K562 treated with DMSO at 1 percent for 4 hours (cell line): ENCODE results near the gene ANP32D. TPM values are rescaled to one million over a fixed set of nuclear protein-coding genes. Genes with fewer than 3 reads are reported as not detected.

Experiments
- total RNA-seq: library from RNA; unstranded; fragments of 300-600 nt; gene quantifications from 2 replicates; pipeline ENCODE4 v1.2.3, GENCODE V29; 2022; ENCODE audit not compliant: insufficient read depth

ANP32D gene
- total RNA-seq: not detected in 2 replicates

DNA sequence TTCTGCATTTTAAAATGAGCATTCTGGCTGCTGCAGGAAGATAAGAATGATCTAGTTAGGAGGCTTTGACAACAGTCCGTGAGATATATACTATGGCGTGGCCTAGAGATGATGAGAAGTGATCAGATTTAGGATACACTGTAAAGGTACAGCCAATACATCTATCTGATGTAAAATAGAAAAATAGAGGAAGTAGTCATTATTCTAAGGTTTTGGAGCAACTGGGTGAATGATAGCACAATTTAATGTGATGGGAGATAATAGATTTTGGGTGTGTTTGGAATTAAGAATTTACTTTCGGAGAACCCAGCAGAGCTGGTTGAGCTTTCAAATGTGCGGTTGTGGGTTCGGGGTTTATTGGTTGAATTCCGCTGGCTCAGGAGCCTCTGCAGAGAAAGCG is at the start of gene ANP32D:
Gene ANP32D (plus strand): TSS at position 301 of the 400 bp plus-strand sequence. CDS start 106 bp downstream, outside the sequence.

DNA sequence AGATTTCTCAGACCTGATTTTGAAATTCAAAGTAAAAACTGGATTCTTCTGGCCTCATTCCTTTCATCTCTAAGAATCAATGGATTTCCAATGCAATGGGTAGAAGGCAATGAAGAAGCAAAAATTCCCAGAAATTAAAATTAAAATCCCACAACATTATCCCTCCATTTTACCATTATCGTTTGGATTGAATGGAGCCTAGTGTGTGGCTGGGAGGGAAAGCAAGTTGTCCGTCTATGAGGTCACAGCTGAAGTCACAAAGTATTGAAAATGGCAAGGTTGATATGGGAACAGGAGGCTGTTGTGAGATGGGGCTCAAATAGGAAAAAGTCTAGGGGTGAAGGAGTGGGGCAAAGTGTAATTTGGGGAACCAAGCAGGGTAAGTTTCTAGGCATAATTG is 9.8 kb downstream of the ANP32D start, which contains the start of gene C12orf54:
Gene C12orf54 (plus strand): TSS at position 301 of the 400 bp plus-strand sequence. CDS start 799 bp downstream, outside the sequence.

Other genes starting within 250 kb of the ANP32D start
- 6.4 and 10.2 TPM in 2 replicates for gene ZNF641, start 121.6 kb upstream of the ANP32D start, total RNA-seq
- gene C12orf54, start 9.9 kb downstream of the ANP32D start, total RNA-seq: not detected in 2 replicates
- not detected in 2 replicates for gene OR8S1, start 53.1 kb downstream of the ANP32D start, total RNA-seq
- gene LALBA, start 97.5 kb downstream of the ANP32D start, total RNA-seq: 1.5 TPM in 1 of 2 replicates, not detected in the other
- gene KANSL2, start 209.7 kb downstream of the ANP32D start, total RNA-seq: 25.6 and 33.3 TPM in 2 replicates
- gene CCNT1, start 244.1 kb downstream of the ANP32D start, total RNA-seq: 13.2 and 19.5 TPM in 2 replicates